ENCODE results near the gene HRH3. TPM values are rescaled to one million over a fixed set of nuclear protein-coding genes. Genes with fewer than 3 reads are reported as not detected.

Gene HRH3
- total and polyA plus RNA-seq, 12 donors: 0.06 to 0.80 (median 0.11) TPM; not detected in 8

DNA sequence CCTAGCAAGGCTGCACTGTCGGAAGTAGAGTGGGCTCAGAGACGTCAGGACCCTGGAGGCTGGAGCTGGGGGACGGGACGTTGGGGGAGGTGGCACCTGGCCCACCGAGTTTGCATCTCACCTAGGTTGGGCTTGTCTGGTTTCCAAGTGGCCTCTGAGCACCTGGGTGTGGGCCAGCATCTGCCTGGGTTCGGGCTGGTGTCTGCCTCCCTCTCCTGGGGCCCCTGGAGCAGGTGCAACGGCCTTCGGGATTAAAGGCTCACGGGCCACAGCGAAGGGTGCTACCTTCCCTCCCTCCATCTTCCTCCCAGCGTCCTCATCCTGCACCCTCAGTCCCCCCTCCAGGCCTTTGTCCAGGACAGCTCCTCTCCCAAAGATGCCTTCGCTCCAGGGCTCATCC is 6.0 kb downstream of the HRH3 start:
- Histone ChIP-seq H3K36me3 (replicated peaks in 1 of 2) (no peaks in the 10 kb centered on the region), H3K27me3 (peaks cover 27% of the 10 kb centered on the region), H3K4me3 (no peak overlapping the region), H3K27ac (no peak overlapping the region), H3K4me1 (replicated peaks in 1 of 2) (no peaks in the 10 kb centered on the region), H3K9me3 (replicated peaks in 1 of 3) (no peaks in the 10 kb centered on the region)
- intact Hi-C loops (cut with DNase I): no loop called here
- WGBS, 4 donors: 41 to 63% (median 56%) methylated on average over 11 to 12 of the region's 12 CpGs
- no peak for TF ChIP-seq POLR2A (IDR thresholded peaks at IDR 0.05)
- TF ChIP-seq, protein P1, sequence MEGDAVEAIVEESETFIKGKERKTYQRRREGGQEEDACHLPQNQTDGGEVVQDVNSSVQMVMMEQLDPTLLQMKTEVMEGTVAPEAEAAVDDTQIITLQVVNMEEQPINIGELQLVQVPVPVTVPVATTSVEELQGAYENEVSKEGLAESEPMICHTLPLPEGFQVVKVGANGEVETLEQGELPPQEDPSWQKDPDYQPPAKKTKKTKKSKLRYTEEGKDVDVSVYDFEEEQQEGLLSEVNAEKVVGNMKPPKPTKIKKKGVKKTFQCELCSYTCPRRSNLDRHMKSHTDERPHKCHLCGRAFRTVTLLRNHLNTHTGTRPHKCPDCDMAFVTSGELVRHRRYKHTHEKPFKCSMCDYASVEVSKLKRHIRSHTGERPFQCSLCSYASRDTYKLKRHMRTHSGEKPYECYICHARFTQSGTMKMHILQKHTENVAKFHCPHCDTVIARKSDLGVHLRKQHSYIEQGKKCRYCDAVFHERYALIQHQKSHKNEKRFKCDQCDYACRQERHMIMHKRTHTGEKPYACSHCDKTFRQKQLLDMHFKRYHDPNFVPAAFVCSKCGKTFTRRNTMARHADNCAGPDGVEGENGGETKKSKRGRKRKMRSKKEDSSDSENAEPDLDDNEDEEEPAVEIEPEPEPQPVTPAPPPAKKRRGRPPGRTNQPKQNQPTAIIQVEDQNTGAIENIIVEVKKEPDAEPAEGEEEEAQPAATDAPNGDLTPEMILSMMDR (IDR thresholded peaks at IDR 0.05): no peak
- DNase-seq: no peak

DNA sequence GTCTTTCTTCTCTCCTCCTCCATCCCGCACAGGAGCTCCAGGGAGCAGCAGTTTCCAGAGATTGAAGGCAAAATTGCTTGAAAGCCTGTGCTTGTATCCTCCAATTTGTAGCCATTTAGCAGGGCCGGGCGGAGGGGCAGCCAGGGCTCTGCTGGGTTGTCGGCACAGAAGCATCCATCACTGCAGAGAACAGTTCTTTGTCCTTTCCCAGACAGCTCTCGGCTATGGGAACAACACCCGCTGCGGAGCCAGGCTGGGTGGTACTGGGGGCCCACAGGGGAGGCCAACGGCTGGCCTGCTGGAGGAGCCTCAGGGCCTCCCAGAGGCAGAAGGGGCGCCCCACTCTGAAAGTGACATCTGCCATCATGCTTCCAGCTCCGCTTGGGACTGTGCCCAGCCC is 7.8 kb downstream of the HRH3 start:
- intact Hi-C loops (cut with DNase I): no loop called here
- Histone ChIP-seq H3K4me3 (no peak overlapping the region), H3K27ac (no peak overlapping the region), H3K4me1 (replicated peaks in 1 of 2) (no peaks in the 10 kb centered on the region), H3K36me3 (replicated peaks in 1 of 2) (no peaks in the 10 kb centered on the region), H3K27me3 (peaks cover 12% of the 10 kb centered on the region), H3K9me3 (replicated peaks in 1 of 3) (no peaks in the 10 kb centered on the region)
- TF ChIP-seq, protein P1 (IDR thresholded peaks at IDR 0.05): no peak
- no peak for TF ChIP-seq POLR2A (IDR thresholded peaks at IDR 0.05)
- 41 to 50% (median 43%) methylated on average over 9 to 10 of the region's 10 CpGs for WGBS, 4 donors
- no peak for DNase-seq

DNA sequence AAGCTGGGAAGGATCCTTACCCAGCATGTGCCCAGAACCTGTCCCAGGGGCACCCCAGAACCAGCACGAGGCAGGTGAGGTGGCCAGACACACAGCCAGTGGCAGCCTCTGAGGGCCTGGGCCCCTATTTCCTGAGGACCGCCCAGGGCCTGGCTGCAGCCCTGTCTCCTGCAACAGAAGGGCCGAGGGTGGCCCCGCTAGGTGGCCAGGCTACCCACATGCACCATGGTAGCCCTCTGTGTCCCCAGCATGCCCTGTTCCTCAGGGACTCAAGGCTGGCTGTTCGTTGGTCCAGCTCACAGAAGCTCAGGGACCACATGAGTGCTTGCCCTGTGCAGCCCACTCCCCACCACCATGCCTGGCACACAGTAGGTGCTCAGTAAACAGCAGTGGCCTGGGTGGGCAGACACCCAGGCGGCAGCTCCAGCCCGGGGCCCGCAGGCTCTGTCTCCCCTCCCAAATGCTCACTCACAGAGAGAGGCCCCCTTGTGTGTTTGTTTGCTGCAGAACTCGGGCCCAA is 8.2 kb downstream of the HRH3 start:
- H3K4me1 ChIP-seq (replicated peaks in 1 of 2): no peaks in the 10 kb centered on the region
- no peaks in the 10 kb centered on the region for H3K36me3 ChIP-seq (replicated peaks in 1 of 2)
- TF ChIP-seq POLR2A (IDR thresholded peaks at IDR 0.05): no peak
- TF ChIP-seq, protein P1 (IDR thresholded peaks at IDR 0.05): no peak
- H3K27me3 ChIP-seq: peaks cover 12% of the 10 kb centered on the region
- WGBS, 4 donors: 54 to 73% (median 69%) methylated on average over 4 to 9 of the region's 9 CpGs; no CpG with 5 or more reads in 1 of the 4 donors
- DNase-seq: no peak
- H3K9me3 ChIP-seq (replicated peaks in 1 of 3): no peaks in the 10 kb centered on the region
- H3K4me3 ChIP-seq: no peak overlapping the region
- H3K27ac ChIP-seq: no peak overlapping the region
- intact Hi-C loops (cut with DNase I): no loop called here

DNA sequence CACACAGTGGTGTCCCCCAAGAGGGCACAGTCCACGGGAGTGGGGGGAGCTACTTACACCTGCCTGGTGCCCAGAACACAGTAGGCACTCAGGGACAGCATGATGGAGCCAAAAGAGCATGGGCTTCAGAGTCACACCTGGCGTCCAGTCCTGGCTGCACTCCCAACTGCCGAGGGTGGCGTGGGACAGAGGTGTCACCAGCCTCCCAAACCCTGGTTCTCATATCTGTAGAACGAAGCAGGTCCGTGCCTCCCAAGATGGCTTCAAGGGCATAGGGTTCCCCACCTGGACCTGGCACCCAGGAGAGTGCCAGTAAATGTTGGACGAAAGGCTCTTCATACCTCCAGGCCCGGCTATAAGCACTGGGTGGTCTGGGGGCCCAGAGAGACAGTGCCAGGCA is 8.9 kb downstream of the HRH3 start:
- Histone ChIP-seq H3K27ac (no peak overlapping the region), H3K4me3 (no peak overlapping the region), H3K9me3 (replicated peaks in 1 of 3) (no peaks in the 10 kb centered on the region), H3K4me1 (replicated peaks in 1 of 2) (no peaks in the 10 kb centered on the region), H3K27me3 (peaks cover 12% of the 10 kb centered on the region), H3K36me3 (replicated peaks in 1 of 2) (no peaks in the 10 kb centered on the region)
- TF ChIP-seq, protein P1 (IDR thresholded peaks at IDR 0.05): no peak
- no peak for TF ChIP-seq POLR2A (IDR thresholded peaks at IDR 0.05)
- intact Hi-C loops (cut with DNase I): no loop called here
- no peak for DNase-seq
- 69 to 88% (median 84%) methylated on average over 7 to 8 of the region's 8 CpGs for WGBS, 4 donors
